Endothelial cell of umbilical vein (primary cell): Measurements from ENCODE around the gene IBA57.

Source experiments
- POLR2A ChIP-seq: IDR thresholded peaks from 2 replicates; pipeline ENCODE4 v1.6.1; 2012; ENCODE audit warnings: low read depth, mild to moderate bottlenecking, control low read depth, low read length
- POLR2AphosphoS5 ChIP-seq: IDR thresholded peaks from 2 replicates; pipeline ENCODE4 v1.6.1; 2012; ENCODE audit warnings: low read depth, mild to moderate bottlenecking, control low read depth, low read length, moderate library complexity; ENCODE audit not compliant: insufficient read depth
- TF ChIP-seq, protein P1 (sequence below), 2 donors: IDR thresholded peaks; 1 replicate in 1 of 2; 2 replicates in 1 of 2; pipeline ENCODE4 v1.5.1; 2011; ENCODE audit warnings: low read length in 2 of 2, mild to moderate bottlenecking in 2 of 2, moderate library complexity in 2 of 2, control low read depth in 1 of 2, inconsistent platforms in 1 of 2, low read depth in 1 of 2; ENCODE audit not compliant: insufficient read depth in 1 of 2; ENCODE audit errors: extremely low read depth in 1 of 2

DNA sequence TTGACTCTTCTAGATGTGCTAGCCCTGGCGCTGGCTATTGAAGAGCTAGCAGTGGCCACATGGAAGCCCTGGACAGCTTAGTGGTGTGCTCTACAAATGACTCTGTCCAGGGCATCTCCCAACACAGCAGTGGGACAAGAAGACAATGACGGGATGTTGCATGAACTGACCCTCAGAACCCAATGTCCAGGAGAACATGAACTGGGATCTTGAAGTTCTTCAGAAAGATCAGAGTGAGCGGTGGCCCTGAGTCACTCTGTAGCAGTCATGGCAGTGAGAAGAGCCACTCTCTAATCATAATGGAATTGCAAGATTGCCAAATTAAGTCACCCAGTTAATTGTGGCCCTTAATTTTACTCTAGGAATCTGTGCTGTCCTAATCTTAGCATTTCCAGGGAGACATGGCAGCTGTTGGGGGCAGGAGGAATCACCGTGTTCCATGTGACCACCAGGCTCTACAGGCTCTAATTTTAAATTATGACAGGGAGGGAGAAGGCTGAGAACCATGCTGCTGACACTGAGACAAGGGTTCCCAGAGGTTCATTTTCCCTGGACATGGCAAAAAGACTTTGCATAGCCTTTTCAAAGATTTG lies 32.0 kb downstream of the IBA57 start:
- TF ChIP-seq, protein P1, sequence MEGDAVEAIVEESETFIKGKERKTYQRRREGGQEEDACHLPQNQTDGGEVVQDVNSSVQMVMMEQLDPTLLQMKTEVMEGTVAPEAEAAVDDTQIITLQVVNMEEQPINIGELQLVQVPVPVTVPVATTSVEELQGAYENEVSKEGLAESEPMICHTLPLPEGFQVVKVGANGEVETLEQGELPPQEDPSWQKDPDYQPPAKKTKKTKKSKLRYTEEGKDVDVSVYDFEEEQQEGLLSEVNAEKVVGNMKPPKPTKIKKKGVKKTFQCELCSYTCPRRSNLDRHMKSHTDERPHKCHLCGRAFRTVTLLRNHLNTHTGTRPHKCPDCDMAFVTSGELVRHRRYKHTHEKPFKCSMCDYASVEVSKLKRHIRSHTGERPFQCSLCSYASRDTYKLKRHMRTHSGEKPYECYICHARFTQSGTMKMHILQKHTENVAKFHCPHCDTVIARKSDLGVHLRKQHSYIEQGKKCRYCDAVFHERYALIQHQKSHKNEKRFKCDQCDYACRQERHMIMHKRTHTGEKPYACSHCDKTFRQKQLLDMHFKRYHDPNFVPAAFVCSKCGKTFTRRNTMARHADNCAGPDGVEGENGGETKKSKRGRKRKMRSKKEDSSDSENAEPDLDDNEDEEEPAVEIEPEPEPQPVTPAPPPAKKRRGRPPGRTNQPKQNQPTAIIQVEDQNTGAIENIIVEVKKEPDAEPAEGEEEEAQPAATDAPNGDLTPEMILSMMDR (IDR thresholded peaks at IDR 0.05; ENCODE audit: extremely low read depth in 1 of 2, insufficient read depth in 1 of 2, low read depth in 1 of 2, low read length in 2 of 2) = no peak
- TF ChIP-seq POLR2A (no peak), POLR2AphosphoS5 (no peak)
